PC-9 (cell line): ENCODE data around the gene SYAP1. TPM values are rescaled to one million over a fixed set of nuclear protein-coding genes. Genes with fewer than 3 reads are reported as not detected.
A peak's percentile ranks its signal among the peaks of the same experiment; 100 is the strongest.

Experiments
- BruUV-seq: library from RNA; stranded (reverse); fragments of 400-500 nt; replicated peaks from 2 replicates; lab custom pipeline; 2021; lab: Mats Ljungman, UMichigan
- CTCF ChIA-PET: fragments of 300-600 bp; sonication (Branson Sonifier 250); formaldehyde crosslinking; loops from one replicate; lab custom pipeline; 2022; ENCODE audit warnings: antibody characterized with exemption; lab: Charles Lee
- POLR2A ChIA-PET: fragments of 300-600 bp; sonication (Branson Sonifier 250); formaldehyde crosslinking; loops from one replicate; lab custom pipeline; 2022; ENCODE audit warnings: antibody characterized with exemption; ENCODE audit not compliant: unreplicated experiment; lab: Charles Lee
- DNase-seq, 2 experiments: peaks; one replicate each; pipeline versions ENCODE4 v3.0.0 to v3.0.0-alpha.2; 2015 to 2022; ENCODE audit warnings: mixed read lengths in 1 of 2
- H2AFZ ChIP-seq: fragments of 200-600 bp; sonication (generic); 2 replicates; pipeline ENCODE4 v1.8.1; 2017; ENCODE audit warnings: antibody characterized with exemption
- H3F3A ChIP-seq: fragments of 200-600 bp; sonication (generic); 2 replicates; pipeline ENCODE4 v1.8.1; 2017; ENCODE audit warnings: antibody characterized with exemption, mild to moderate bottlenecking, low read depth; ENCODE audit not compliant: insufficient read depth
- H3K27ac ChIP-seq: fragments of 200-600 bp; sonication (generic); 2 replicates; pipeline ENCODE4 v1.6.1; 2016; ENCODE audit warnings: mixed run types
- H3K27me3 ChIP-seq: fragments of 200-600 bp; sonication (generic); 2 replicates; pipeline ENCODE4 v1.6.1; 2016; ENCODE audit warnings: low read depth, mixed run types; ENCODE audit not compliant: insufficient read depth
- H3K36me3 ChIP-seq: fragments of 200-600 bp; sonication (generic); 2 replicates; pipeline ENCODE4 v1.6.1; 2016; ENCODE audit warnings: low read depth, mixed run types
- H3K4me1 ChIP-seq: fragments of 200-600 bp; sonication (generic); replicated peaks from 2 replicates; pipeline ENCODE4 v1.6.1; 2016; ENCODE audit warnings: mixed run types; ENCODE audit not compliant: insufficient read depth
- H3K4me2 ChIP-seq: fragments of 200-600 bp; sonication (generic); 2 replicates; pipeline ENCODE4 v1.6.1; 2017; ENCODE audit warnings: mixed run types
- H3K4me3 ChIP-seq: fragments of 200-600 bp; sonication (generic); 2 replicates; pipeline ENCODE4 v1.6.1; 2016; ENCODE audit warnings: mixed run types
- H3K79me2 ChIP-seq: fragments of 200-600 bp; sonication (generic); 2 replicates; pipeline ENCODE4 v1.6.1; 2017; ENCODE audit warnings: low read depth, mixed run types
- H3K9me2 ChIP-seq: fragments of 200-600 bp; sonication (generic); 2 replicates; pipeline ENCODE4 v1.8.1; 2017; ENCODE audit warnings: mild to moderate bottlenecking; ENCODE audit not compliant: insufficient read depth
- H3K9me3 ChIP-seq: fragments of 200-600 bp; sonication (generic); 2 replicates; pipeline ENCODE4 v1.8.1; 2016; ENCODE audit warnings: low read depth; ENCODE audit not compliant: insufficient read depth
- H4K20me1 ChIP-seq: fragments of 200-600 bp; sonication (generic); 2 replicates; pipeline ENCODE4 v1.8.1; 2017; ENCODE audit not compliant: insufficient read depth
- EZH2 ChIP-seq: fragments of 200-600 bp; sonication (generic); IDR thresholded peaks from 2 replicates; pipeline ENCODE4 v1.8.0; 2017; ENCODE audit warnings: antibody characterized with exemption, low read depth
- intact Hi-C: fragments of 100-400 bp; cut with micrococcal nuclease; formaldehyde crosslinking; loops from one replicate; pipeline ENCODE4 v1.10.0; 2022; ENCODE audit not compliant: unreplicated experiment
- total RNA-seq: library from RNA; stranded (reverse); gene quantifications from 2 replicates; pipeline ENCODE4 v1.2.3, GENCODE V29; 2021
- TF ChIP-seq, protein P1 (sequence below): fragments of 200-600 bp; sonication (generic); conservative IDR thresholded peaks from 2 replicates; pipeline ENCODE4 v1.6.1; 2017; ENCODE audit warnings: mixed run types, antibody characterized with exemption, mild to moderate bottlenecking, moderate library complexity

Gene SYAP1
- total RNA-seq, 1 experiment from 2014 or later = 41.2 TPM

DNA sequence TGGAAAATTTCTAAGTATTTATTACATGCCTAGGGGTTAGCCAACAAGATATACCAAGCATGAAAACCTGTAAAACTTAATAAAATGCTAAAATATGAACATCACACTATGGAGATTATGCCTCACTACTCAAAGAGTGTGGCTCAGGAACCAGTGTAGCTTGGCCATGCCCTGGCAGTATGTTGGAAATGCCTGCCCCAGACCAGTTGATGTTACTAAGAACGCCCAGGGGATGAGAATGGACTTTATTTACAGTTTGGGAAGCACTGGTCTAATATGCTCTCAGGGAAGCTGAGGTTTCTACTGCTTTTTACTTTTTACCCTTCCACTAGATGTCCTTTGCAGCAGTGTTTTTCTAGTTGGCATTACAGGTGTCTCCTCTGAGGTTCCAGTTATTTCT lies 43.2 kb downstream of the SYAP1 start:
- no TSS peak for BruUV-seq
- POLR2A ChIA-PET = no interaction called here
- no peaks in the 10 kb centered on the region for H3F3A ChIP-seq
- no peak overlapping the region for H3K27ac ChIP-seq
- no peaks in the 10 kb centered on the region for H3K36me3 ChIP-seq
- no peaks in the 10 kb centered on the region for H3K9me3 ChIP-seq
- no peak overlapping the region for H2AFZ ChIP-seq
- H3K4me3 ChIP-seq = no peak overlapping the region
- DNase-seq = no peak
- intact Hi-C loops = no loop called here
- CTCF ChIA-PET = no interaction called here
- H3K27me3 ChIP-seq = no peaks in the 10 kb centered on the region
- no peaks in the 10 kb centered on the region for H4K20me1 ChIP-seq
- no peaks in the 10 kb centered on the region for H3K79me2 ChIP-seq
- TF ChIP-seq, protein P1, sequence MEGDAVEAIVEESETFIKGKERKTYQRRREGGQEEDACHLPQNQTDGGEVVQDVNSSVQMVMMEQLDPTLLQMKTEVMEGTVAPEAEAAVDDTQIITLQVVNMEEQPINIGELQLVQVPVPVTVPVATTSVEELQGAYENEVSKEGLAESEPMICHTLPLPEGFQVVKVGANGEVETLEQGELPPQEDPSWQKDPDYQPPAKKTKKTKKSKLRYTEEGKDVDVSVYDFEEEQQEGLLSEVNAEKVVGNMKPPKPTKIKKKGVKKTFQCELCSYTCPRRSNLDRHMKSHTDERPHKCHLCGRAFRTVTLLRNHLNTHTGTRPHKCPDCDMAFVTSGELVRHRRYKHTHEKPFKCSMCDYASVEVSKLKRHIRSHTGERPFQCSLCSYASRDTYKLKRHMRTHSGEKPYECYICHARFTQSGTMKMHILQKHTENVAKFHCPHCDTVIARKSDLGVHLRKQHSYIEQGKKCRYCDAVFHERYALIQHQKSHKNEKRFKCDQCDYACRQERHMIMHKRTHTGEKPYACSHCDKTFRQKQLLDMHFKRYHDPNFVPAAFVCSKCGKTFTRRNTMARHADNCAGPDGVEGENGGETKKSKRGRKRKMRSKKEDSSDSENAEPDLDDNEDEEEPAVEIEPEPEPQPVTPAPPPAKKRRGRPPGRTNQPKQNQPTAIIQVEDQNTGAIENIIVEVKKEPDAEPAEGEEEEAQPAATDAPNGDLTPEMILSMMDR = no peak
- TF ChIP-seq EZH2 = no peak
- H3K4me1 ChIP-seq = no peaks in the 10 kb centered on the region
- H3K9me2 ChIP-seq = no peaks in the 10 kb centered on the region
- no peak overlapping the region for H3K4me2 ChIP-seq

DNA sequence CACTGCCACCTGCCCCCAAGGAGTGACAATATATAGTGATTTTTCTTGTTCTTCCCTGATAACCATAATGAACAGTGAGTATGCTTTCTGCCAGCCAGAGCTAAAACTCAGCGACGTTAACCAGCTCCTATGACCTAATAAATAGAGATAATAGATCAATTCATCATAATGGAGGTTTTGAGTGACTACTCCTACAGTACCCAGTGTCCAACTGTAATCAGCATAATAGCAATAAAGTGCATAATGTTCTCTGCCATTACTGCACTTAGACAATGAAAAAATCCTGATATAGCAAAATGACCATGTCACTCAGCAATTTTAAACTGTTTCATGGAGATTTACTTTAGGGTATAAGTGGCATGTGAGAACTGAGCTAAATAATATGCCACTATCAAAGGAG lies 46.2 kb downstream of the SYAP1 start:
- H3K4me1 ChIP-seq = 0 out of 2 replicates have a peak, but pooled peaks cover 1% of the 10 kb centered on the region
- no peaks in the 10 kb centered on the region for H3K79me2 ChIP-seq
- no peak overlapping the region for H3K4me3 ChIP-seq
- H3K4me2 ChIP-seq = no peak overlapping the region
- no peak for DNase-seq
- no peaks in the 10 kb centered on the region for H3K36me3 ChIP-seq
- POLR2A ChIA-PET = no interaction called here
- H3K9me3 ChIP-seq = no peaks in the 10 kb centered on the region
- no TSS peak for BruUV-seq
- H3K27ac ChIP-seq = no peak overlapping the region
- no peaks in the 10 kb centered on the region for H3K9me2 ChIP-seq
- no peaks in the 10 kb centered on the region for H4K20me1 ChIP-seq
- TF ChIP-seq EZH2 = no peak
- TF ChIP-seq, protein P1 = no peak
- H2AFZ ChIP-seq = no peak overlapping the region
- peaks cover 4% of the 10 kb centered on the region; the same call in 1 of the 2 replicates for H3F3A ChIP-seq
- intact Hi-C loops = no loop called here
- H3K27me3 ChIP-seq = no peaks in the 10 kb centered on the region
- CTCF ChIA-PET = no interaction called here

DNA sequence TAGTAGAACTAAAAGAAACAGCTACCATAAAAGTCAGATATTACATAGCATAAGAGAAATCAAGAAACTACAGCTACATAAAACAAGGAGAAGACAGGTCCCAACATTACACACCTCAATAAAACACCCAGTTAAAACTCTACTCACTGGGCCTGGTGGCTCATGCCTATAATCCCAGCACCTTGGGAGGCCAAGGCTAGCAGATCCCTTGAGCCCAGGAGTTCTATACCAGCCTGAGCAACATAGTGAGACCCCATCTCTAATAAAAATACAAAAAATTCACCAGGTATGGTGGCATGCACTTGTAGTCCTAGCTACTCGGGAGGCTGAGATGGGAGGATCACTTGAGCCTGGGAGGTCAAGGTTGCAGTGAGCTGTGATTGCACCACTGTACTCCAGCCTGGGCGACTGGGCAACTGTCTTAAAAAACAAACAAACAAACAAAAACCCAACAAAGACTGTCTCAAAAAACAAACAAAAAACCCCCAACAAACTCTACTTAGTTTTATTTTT lies 51.6 kb downstream of the SYAP1 start:
- intact Hi-C loops = loop anchor here (1.0 to 5.0 kb wide), 2 partner anchors 15 to 54 kb away; partner anchors contain the start of genes SYAP1 and TXLNG
- peaks cover 18% of the 10 kb centered on the region; the same call in 1 of the 2 replicates for H3F3A ChIP-seq
- CTCF ChIA-PET = no interaction called here

More for the DNA sequence above, 51.6 kb downstream of the SYAP1 start:
- H3K27me3 ChIP-seq = no peaks in the 10 kb centered on the region
- H3K27ac ChIP-seq = peak overlapping the region; percentile 98
- peak overlapping the region; percentile 84 for H3K4me2 ChIP-seq
- POLR2A ChIA-PET = interaction anchor here (0.6 kb wide), 2 partner anchors 52 to 901 kb away, joined by 3 read pairs; partner anchors contain the start of gene SYAP1
- no peak for TF ChIP-seq EZH2
- TF ChIP-seq, protein P1 = no peak
- no TSS peak for BruUV-seq
- H3K79me2 ChIP-seq = no peaks in the 10 kb centered on the region
- H3K36me3 ChIP-seq = no peaks in the 10 kb centered on the region
- peaks cover 16% of the 10 kb centered on the region for H3K4me1 ChIP-seq
- no peak for DNase-seq
- no peak overlapping the region for H2AFZ ChIP-seq
- no peaks in the 10 kb centered on the region for H3K9me3 ChIP-seq
- H3K4me3 ChIP-seq = no peak overlapping the region
- H3K9me2 ChIP-seq = no peaks in the 10 kb centered on the region
- no peaks in the 10 kb centered on the region for H4K20me1 ChIP-seq
